Hepatocyte (in vitro differentiated cells): ENCODE results near the gene CPSF4. TPM values are rescaled to one million over a fixed set of nuclear protein-coding genes. Genes with fewer than 3 reads are reported as not detected.

ENCODE experiments used
- DNase-seq: peaks from one replicate; pipeline ENCODE4 v3.0.0-alpha.2; 2016; ENCODE audit warnings: low spot score
- H2AFZ ChIP-seq: fragments of 200-600 bp; sonication (generic); 2 replicates; pipeline ENCODE4 v1.6.0; 2016; ENCODE audit warnings: antibody characterized with exemption, mild to moderate bottlenecking
- H3K27ac ChIP-seq: fragments of 200-600 bp; sonication (generic); 2 replicates; pipeline ENCODE4 v1.5.1; 2016; ENCODE audit warnings: mild to moderate bottlenecking
- H3K27me3 ChIP-seq: fragments of 200-600 bp; sonication (generic); 2 replicates; pipeline ENCODE4 v1.6.1; 2016
- H3K36me3 ChIP-seq: fragments of 200-600 bp; sonication (generic); replicated peaks from 2 replicates; pipeline ENCODE4 v1.5.1; 2016; ENCODE audit warnings: low read depth; ENCODE audit not compliant: insufficient read depth
- H3K4me1 ChIP-seq: fragments of 200-600 bp; sonication (generic); 2 replicates; pipeline ENCODE4 v1.5.1; 2016; ENCODE audit warnings: mild to moderate bottlenecking, moderate library complexity; ENCODE audit not compliant: insufficient read depth
- H3K4me2 ChIP-seq: fragments of 200-600 bp; sonication (generic); 2 replicates; pipeline ENCODE4 v1.6.0; 2016
- H3K4me3 ChIP-seq: fragments of 200-600 bp; sonication (generic); 2 replicates; pipeline ENCODE4 v1.5.1; 2016; ENCODE audit warnings: mild to moderate bottlenecking
- H3K79me2 ChIP-seq: fragments of 200-600 bp; sonication (generic); 2 replicates; pipeline ENCODE4 v1.6.0; 2017; ENCODE audit warnings: mild to moderate bottlenecking
- H3K9me2 ChIP-seq: fragments of 200-600 bp; sonication (generic); replicated peaks from 2 replicates; pipeline ENCODE4 v1.6.0; 2017; ENCODE audit warnings: mild to moderate bottlenecking; ENCODE audit not compliant: insufficient read depth
- H3K9me3 ChIP-seq: fragments of 200-600 bp; sonication (generic); 2 replicates; pipeline ENCODE4 v1.5.1; 2016; ENCODE audit warnings: low read depth, mild to moderate bottlenecking
- H4K20me1 ChIP-seq: fragments of 200-600 bp; sonication (generic); 2 replicates; pipeline ENCODE4 v1.6.0; 2016; ENCODE audit warnings: mild to moderate bottlenecking; ENCODE audit not compliant: insufficient read depth, poor library complexity, severe bottlenecking
- CTCF ChIP-seq: fragments of 200-600 bp; sonication (generic); IDR thresholded peaks from 2 replicates; pipeline ENCODE4 v1.5.1; 2016; ENCODE audit warnings: antibody characterized with exemption, mild to moderate bottlenecking; ENCODE audit not compliant: poor library complexity
- EZH2 ChIP-seq: fragments of 200-600 bp; sonication (generic); IDR thresholded peaks from 2 replicates; pipeline ENCODE4 v1.6.1; 2016; ENCODE audit warnings: antibody characterized with exemption, mild to moderate bottlenecking, borderline replicate concordance
- EZH2phosphoT487 ChIP-seq: fragments of 200-600 bp; sonication (generic); IDR thresholded peaks from one replicate; pipeline ENCODE4 v1.6.1; 2018; ENCODE audit warnings: antibody characterized with exemption, mild to moderate bottlenecking, low read depth, moderate library complexity; ENCODE audit not compliant: unreplicated experiment, severe bottlenecking
- WGBS: methylation state at CpG from one replicate; pipeline ENCODE4 v1.1.6; 2016; ENCODE audit warnings: low lambda C conversion rate; ENCODE audit errors: missing lambda C conversion rate; 5-methylcytosine and 5-hydroxymethylcytosine counted together
- polyA plus RNA-seq: library from polyadenylated mRNA; unstranded; fragments of >200 nt; fragmentation: Nextera tagmentation; extraction: Ambion mirVana; gene quantifications from 2 replicates; pipeline ENCODE4 v1.2.1, GENCODE V29; 2016
- total RNA-seq: library from RNA; depleted of rRNA; stranded (reverse); fragments of >200 nt; gene quantifications from 2 replicates; pipeline ENCODE4 v1.2.3, GENCODE V29; 2014

CPSF4 gene
- total and polyA plus RNA-seq, 2 experiments from 2014 or later, result 35.1 to 37.6 TPM

GRCh38 chr7:99497766-99498545 lies 59.2 kb downstream of the CPSF4 start:
- no peak for TF ChIP-seq CTCF
- H3K4me1 ChIP-seq, result peaks cover 14% of the 10 kb centered on the region
- H3K9me3 ChIP-seq, result peaks cover 13% of the 10 kb centered on the region
- no peak for DNase-seq
- H3K27me3 ChIP-seq, result no peaks in the 10 kb centered on the region
- H4K20me1 ChIP-seq, result peaks cover 23% of the 10 kb centered on the region
- H3K4me3 ChIP-seq, result peak overlapping the region; percentile 41
- no peaks in the 10 kb centered on the region for H3K9me2 ChIP-seq
- 90% methylated on average over 6 of the region's 6 CpGs for WGBS
- H3K79me2 ChIP-seq, result peaks cover 69% of the 10 kb centered on the region
- peaks cover 13% of the 10 kb centered on the region for H3K36me3 ChIP-seq
- H3K27ac ChIP-seq, result no peak overlapping the region
- peak overlapping the region; percentile 90 for H3K4me2 ChIP-seq
- H2AFZ ChIP-seq, result no peak overlapping the region

- H3K9me2 ChIP-seq, result no peaks in the 10 kb centered on the region
- peaks cover 63% of the 10 kb centered on the region for H3K79me2 ChIP-seq
- peak overlapping the region; percentile 41 for H3K4me3 ChIP-seq
- 67% methylated on average over 11 of the region's 11 CpGs for WGBS
- TF ChIP-seq CTCF, result no peak
- H3K27me3 ChIP-seq, result no peaks in the 10 kb centered on the region
- peaks cover 7% of the 10 kb centered on the region for H3K36me3 ChIP-seq
- H3K9me3 ChIP-seq, result peaks cover 9% of the 10 kb centered on the region
- DNase-seq, result peak; percentile 8
- peaks cover 14% of the 10 kb centered on the region for H3K4me1 ChIP-seq
- no peak overlapping the region for H2AFZ ChIP-seq
- H3K27ac ChIP-seq, result peak overlapping the region; percentile 93
- peaks cover 23% of the 10 kb centered on the region for H4K20me1 ChIP-seq
- H3K4me2 ChIP-seq, result peak overlapping the region; percentile 90
These were observed 59.8 kb downstream of the CPSF4 start for GRCh38 chr7:99498546-99498944.

GRCh38 chr7:99499371-99499720 lies 60.6 kb downstream of the CPSF4 start:
- no peaks in the 10 kb centered on the region for H3K9me2 ChIP-seq
- H3K79me2 ChIP-seq, result peaks cover 58% of the 10 kb centered on the region
- TF ChIP-seq CTCF (no peak), EZH2 (no peak), EZH2phosphoT487 (no peak)
- DNase-seq, result no peak
- peaks cover 1% of the 10 kb centered on the region for H3K9me3 ChIP-seq
- H3K27ac ChIP-seq, result peak overlapping the region; percentile 93
- WGBS, result 3% methylated on average over 14 of the region's 14 CpGs
- H4K20me1 ChIP-seq, result peaks cover 23% of the 10 kb centered on the region
- peaks cover 14% of the 10 kb centered on the region for H3K4me1 ChIP-seq
- peak overlapping the region; percentile 41 for H3K4me3 ChIP-seq
- H3K27me3 ChIP-seq, result no peaks in the 10 kb centered on the region
- H3K36me3 ChIP-seq, result no peaks in the 10 kb centered on the region
- peak overlapping the region; percentile 90 for H3K4me2 ChIP-seq
- peak overlapping the region; percentile 16 for H2AFZ ChIP-seq
